HG03439 (cell line): ENCODE data around the gene KIF16B.
"Not testable (repeated sequence)": the region's sequence is repeated elsewhere in the genome, so short reads cannot be mapped to it uniquely, and the experiment has no call there.

Source experiments
- ATAC-seq: cut with Tn5 transposase; IDR thresholded peaks from one replicate; pipeline ENCODE4 v1.9.1; 2021; ENCODE audit warnings: mild to moderate bottlenecking, moderate library complexity; ENCODE audit not compliant: unreplicated experiment

The KIF16B gene

DNA sequence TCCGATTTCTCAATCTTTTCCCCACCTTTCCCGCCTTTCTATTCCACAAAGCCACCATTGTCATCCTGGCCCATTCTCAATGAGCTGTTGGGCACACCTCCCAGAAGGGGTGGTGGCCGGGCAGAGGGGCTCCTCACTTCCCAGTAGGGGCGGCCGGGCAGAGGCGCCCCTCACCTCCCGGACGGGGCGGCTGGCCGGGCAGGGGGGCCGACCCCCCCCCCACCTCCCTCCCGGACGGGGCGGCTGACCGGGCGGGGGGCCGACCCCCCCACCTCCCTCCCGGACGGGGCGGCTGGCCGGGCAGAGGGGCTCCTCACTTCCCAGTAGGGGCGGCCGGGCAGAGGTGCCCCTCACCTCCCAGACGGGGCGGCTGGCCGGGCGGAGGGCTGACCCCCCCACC is 346.3 kb downstream of the KIF16B start:
- not testable (repeated sequence) for ATAC-seq

DNA sequence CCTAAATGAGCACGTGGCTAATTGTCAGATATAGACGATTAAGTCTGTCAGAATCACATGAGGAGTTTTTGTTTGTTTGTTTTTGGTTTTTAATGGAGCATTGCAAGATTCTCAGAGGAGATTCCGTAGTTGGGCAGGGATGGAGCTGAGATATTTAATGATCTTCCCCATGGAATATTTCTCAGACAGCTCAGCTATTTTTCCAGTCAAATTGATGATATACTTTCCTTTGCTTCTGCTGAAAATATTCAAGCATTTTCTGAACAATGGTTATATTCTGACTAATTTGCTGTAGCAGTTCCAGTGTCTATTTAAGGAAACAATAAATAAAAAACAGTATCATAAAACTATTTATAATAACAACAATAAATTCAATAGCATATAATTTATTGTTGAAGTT is 348.4 kb downstream of the KIF16B start:
- ATAC-seq: no peak

DNA sequence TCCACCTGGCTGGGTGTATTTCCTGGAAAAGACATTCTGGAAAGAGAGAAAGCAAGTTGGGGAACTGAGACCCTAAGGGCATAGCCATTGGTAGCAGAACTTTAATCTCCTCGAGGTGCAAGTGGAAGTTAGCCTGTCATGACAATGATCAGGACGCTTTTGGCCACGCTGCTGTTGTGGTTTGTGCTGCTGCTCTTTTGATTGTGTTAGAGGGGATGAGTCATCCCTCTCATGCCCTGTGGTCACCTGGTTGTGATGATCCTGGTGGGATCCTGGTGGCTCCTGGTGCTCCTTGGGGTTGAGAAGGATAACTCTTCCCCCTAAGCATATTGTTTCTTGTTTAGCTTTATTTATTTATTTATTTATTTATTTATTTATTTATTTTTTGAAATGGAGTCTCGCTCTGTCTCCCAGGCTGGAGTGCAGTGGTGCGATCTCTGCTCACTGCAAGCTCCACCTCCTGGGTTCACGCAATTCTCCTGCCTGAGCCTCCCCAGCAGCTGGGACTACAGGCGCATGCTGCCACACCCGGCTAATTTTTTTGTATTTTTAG is 350.3 kb downstream of the KIF16B start:
- ATAC-seq: no peak
